SW480 (cell line): ENCODE measurements around the gene DOLPP1.
A peak's percentile ranks its signal among the peaks of the same experiment; 100 is the strongest.

Source experiments
- DNase-seq: peaks from one replicate; pipeline ENCODE4 v3.0.0-alpha.2; 2016; ENCODE audit warnings: low spot score

DOLPP1 gene

GRCh38 chr9:129094387-129095169, 13.7 kb downstream of the DOLPP1 start:
- no peak for DNase-seq

DNA sequence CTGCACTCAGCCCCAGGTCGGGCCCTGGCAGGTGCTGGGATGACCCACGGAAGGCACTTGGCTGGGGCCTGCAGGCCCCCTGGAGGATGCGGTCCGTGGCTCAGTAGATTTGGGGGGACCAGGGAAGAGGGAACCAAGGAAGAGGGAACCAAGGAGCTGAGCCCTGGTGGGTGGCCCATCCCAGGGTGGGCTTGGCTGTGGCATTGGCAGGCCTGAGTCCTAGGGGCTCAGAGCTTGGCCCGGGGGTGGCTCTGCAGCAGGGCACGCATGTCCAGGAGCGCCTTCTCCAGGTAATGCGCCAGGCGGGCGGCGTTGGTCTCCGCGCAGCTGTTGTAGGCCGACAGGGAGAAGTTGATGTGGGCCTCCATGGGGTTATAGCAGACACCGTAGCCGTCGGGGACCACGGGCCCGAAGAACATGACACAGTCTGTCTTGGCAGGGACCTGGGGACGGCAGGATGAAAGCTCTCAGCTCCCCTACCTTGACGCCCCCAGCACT, 14.3 kb downstream of the DOLPP1 start:
- DNase-seq, result no peak

DNA sequence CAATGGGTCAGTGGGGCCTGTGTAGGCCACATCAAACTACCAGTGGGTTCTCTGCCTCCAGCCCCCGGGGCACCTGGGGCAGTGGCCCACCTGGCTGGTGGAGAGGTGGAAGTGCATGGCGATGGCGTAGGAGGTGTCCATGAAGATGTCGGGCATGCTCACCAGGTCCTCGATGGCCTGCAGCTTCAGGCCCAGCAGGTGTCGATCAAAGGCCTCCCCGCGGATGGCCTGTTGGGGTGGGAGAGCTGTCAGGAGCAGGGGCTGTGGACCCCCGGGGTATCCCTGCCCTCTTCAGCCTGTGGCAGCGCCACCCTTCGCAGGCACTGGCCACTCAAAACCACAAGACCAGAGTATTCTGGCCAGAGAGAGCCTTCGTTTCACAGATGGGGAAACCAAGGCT, 15.0 kb downstream of the DOLPP1 start:
- no peak for DNase-seq

GRCh38 chr9:129097671-129098306, 16.9 kb downstream of the DOLPP1 start:
- DNase-seq, result no peak

GRCh38 chr9:129098328-129098727, 17.4 kb downstream of the DOLPP1 start:
- no peak for DNase-seq

DNA sequence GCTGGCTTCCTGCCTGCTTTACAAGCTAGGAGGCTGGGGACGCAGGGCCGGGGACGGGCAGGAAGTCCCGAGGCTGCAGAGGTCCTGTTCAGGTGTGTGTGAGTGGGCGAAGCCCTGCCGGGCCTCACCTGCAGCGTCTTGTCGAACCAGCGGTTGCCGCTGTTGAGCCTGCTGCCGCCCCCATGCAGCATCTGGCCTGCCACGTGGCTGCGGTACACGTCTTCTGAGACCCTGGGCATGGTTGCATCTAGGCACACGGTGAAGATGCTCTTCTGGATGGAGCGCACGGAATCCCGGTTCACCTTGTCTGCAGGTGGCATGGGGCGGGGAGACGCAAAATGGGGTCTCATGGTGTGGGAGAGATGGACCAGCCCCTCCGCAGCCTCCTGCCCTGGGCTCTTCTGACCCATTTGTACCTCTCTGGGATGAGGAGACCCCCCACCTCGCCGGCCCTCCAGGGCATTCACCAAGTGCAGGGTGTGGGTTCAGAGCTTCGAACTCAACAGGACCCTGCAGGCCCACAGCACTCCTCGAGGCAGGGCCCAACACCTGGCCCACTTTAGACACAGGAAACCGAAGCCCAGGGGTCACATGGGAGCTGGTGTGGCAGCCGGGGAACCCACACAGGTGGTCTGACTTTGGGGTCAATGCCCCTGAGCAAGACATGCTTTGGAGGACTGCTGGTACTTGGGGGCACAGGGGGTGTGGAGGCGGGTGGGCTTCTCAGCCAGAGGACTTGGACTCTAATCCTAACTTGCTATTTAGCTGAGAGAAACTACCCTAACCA, 19.7 kb downstream of the DOLPP1 start:
- DNase-seq, result no peak

GRCh38 chr9:129101279-129101678, 20.4 kb downstream of the DOLPP1 start:
- DNase-seq, result no peak

DNA sequence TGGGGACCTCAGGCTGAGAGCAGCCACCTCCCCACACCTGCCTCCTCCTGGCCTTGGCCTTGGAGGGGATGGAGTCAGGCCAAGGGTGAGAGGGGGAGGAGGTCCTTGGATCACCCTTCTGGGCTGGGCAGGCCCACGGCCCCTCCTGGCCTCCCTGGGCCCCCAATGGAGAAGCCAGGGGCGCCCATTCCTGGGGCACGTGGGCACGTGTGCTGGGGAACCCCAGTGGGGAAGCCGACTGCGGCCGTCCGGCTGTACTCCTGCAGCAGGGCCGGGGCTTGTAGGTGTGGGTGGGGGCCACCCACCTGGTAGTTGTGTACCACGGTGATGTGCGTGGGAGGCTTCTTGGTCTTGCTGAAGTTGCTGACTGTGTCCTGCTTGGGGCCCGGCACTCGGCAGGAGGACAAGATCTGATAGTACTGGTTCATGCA, 21.2 kb downstream of the DOLPP1 start:
- DNase-seq, result no peak

GRCh38 chr9:129102791-129103594, 22.1 kb downstream of the DOLPP1 start:
- peak; percentile 52 for DNase-seq

- DNase-seq, result no peak
These were observed 22.7 kb downstream of the DOLPP1 start for GRCh38 chr9:129103595-129103965.

DNA sequence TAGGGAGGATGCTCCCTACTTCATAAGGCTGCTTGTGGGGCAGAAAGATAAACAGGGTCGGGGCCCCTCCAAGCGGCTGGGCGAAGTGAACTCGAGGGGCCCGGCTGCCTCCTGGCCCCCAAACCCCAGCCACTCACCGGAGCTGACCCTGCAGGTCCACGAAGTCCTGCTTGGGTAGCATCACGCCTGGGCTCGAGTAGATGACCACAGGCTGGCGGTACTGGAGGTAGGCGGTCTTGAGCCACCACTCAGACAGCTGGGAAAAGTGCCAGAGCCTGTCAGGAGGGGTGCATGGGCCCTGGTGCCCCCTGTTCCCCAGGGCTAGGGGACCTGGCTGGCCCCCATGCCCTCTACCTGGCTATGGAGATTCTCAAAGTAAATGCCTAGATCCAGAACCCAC, 23.1 kb downstream of the DOLPP1 start:
- DNase-seq, result no peak

DNA sequence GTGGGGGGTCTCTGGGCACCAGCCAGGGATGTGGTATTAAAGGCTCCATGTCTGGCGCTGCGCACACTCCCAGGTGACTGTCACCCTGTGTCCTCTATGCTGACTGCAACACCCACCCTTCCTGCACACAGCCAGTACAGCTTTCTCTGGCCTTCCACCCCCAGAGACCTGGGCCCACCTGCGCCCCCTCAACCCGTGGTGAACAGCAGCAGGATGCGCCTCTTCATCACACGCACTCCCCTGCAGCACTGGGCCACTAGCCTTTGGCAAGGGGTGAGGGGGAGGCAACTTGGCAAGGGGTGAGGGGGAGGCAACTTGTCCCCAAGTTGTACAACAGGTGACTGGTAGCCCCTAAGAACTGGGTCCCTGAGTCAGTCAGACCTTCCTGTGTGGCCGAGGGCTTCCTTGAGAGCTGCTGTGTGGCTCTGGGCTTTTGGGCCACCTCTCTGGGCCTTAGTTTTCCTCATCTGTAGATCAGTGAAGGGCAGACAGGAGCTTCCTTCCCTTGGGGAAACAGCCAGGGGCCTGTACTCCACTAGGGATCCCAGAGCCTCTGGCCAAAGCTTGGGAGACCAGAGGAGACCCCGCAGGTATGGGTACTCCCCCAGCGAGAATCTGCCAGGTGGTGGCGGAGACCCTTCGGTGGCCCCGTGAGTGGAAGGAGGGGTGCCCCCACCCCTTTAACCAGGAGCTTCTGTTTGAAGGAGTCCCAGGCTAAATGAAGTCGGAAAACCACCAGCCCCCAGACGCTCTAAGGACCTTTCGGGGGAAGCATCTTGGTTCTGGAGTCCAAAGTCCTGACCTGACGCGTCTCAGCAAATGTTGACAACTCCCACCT, 25.2 kb downstream of the DOLPP1 start:
- no peak for DNase-seq

DNA sequence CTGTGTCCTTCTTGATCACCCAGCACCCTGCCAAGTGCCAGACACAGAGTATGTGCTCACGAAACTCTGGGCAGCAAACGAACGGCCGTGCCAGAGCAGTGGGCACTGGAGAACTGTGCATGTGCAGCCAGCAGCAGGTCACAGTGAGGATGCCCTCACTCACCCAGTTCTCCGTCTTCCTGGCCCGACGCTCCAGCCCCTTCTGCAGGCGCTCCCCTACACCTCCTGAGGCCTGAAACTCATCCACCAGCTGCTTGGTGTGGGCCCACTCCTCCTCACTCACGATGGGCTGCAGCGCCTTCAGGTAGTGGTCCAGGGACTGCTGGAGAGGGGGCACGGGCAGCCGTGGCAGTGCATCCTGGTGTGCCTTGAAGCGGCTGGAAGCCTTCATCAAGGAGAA, 26.7 kb downstream of the DOLPP1 start:
- DNase-seq, result no peak

DNA sequence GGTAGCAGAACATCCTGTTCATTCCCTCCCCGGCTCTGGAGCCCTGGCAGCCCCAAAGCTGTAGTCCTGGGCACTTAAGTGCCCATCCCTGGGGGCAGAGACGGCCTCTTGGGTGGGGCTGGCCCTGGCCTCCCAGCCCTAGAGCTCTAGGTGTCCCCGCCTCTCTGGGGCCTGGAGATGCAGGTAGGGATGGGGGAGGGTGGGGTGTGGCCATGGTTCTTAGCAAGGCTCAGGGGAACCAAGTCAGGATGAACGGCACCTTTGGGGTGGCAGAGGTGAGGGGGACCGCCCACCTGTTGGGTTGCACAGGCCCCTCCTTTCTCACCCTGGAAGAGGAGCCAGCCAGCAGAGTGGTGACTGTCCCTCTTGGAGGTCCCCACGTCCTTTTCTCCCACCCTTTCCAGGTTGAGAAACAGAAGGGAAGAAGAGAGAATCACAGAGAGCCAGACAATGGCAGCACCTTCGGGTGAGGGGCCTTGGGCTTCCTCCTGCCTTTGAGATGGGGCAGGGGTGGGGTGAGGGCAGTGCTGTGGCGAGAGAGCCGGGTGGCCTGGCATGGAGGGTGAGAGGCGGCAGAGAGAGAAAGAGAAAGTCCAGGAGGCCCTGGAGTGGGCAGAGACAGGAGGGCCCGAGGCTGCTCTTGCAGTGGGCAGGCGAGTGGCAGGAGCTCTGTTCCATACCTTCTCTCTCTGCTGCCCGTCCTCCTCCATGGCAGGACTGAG, 27.3 kb downstream of the DOLPP1 start:
- DNase-seq, result no peak

DNA sequence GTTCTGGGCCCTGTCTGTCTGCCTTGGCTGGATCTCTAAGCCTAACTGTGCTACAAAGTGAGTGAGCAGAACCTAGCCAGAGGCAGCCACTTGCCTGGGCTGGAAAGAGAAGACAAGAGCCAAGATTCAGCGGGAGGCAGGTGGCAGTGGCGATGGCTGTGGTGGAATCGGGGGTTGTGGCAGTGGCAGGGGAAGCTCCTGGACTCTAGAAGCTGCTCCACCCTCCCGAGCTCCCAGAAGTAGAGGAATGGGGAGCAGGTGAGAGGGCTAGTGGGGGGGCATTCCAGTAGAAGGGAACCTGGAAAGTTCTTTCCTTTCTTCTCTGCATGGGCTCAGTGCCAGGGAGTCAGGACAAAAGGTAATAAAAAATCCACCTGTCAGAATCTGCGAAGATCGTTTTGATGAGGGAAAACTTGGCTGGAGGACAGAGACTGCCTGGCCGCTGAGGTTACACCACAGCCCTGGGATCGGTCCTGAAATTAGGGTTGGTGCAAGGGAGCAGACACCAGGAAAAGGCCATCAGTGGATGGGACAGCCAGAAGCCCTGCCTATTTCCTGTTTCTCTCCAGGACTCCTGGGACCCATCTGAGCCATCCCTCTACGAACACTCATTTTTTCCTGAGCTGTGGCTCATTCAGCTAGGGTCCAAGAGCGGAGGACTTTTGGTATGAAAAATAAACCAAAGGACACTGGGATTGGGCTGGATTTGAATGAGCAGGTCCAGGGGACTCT, 28.1 kb downstream of the DOLPP1 start:
- peak; percentile 31 for DNase-seq

DNA sequence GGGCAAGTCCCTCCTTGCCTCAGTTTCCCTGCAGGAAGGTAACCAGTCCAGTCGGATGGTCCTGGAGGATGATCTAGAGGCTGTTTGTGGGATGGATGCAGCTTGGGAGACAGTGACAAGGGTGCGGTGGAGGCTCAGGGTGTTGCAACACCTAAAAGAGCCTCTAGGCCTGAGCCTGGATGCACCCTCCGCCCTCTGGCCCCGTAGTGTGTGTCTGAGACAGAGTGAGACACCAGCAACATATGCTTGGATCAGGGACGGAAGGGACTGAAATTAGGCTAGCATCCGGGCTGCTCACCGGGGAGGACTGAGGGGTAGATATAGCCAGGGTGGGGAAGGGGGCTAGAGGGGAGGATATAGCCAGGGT, 28.6 kb downstream of the DOLPP1 start:
- peak; percentile 31 for DNase-seq

GRCh38 chr9:129109952-129110739, 29.2 kb downstream of the DOLPP1 start:
- peak; percentile 26 for DNase-seq

GRCh38 chr9:129110740-129111527, 30.0 kb downstream of the DOLPP1 start, which contains the start of the genes CRAT and PTPA:
TSS of gene CRAT (minus strand) at chr9:129110793. CDS start at chr9:129110509, 284 bp downstream.
TSS of gene PTPA (plus strand) at chr9:129111415. CDS start at chr9:129111601, 186 bp downstream.
- peak; percentile 92 for DNase-seq
